Gastroesophageal sphincter (tissue), 4 donors: ENCODE data around the gene TNFRSF19. TPM values are rescaled to one million over a fixed set of nuclear protein-coding genes. Genes with fewer than 3 reads are reported as not detected.

Experiments
- ATAC-seq: fragments of 150-250 bp; one replicate; pipeline ENCODE4 v1.9.1; 2016; ENCODE audit warnings: mild to moderate bottlenecking, moderate library complexity
- H3K27ac ChIP-seq, 4 donors: fragments of 200-600 bp; sonication (generic) in 3 of 4; 1 replicate in 3 of 4; 2 replicates in 1 of 4; pipeline ENCODE4 v1.5.1; 2016 to 2019
- H3K27me3 ChIP-seq: fragments of 200-600 bp; sonication (generic); one replicate; pipeline ENCODE4 v1.5.1; 2019
- H3K36me3 ChIP-seq, 2 donors: fragments of 200-600 bp; sonication (generic); one replicate each; pipeline ENCODE4 v1.5.1; 2019; ENCODE audit warnings: control low read depth in 1 of 2
- H3K4me1 ChIP-seq, 3 donors: fragments of 200-600 bp; sonication (generic); 1 replicate in 2 of 3; 2 replicates in 1 of 3; pipeline ENCODE4 v1.5.1; 2016 to 2019; ENCODE audit warnings: control low read depth in 2 of 3
- H3K4me3 ChIP-seq, 2 donors: fragments of 200-600 bp; sonication (generic); one replicate each; pipeline ENCODE4 v1.5.1; 2019; ENCODE audit warnings: mild to moderate bottlenecking in 1 of 2, moderate library complexity in 1 of 2
- H3K9me3 ChIP-seq, 3 donors: fragments of 200-600 bp; sonication (generic); one replicate each; pipeline ENCODE4 v1.5.1; 2017 to 2019; ENCODE audit warnings: control low read depth in 2 of 3
- EP300 ChIP-seq: sonication (generic); formaldehyde crosslinking; IDR thresholded peaks from one replicate; pipeline ENCODE4 v1.6.1; 2017; ENCODE audit warnings: antibody characterized with exemption, mild to moderate bottlenecking
- POLR2A ChIP-seq, 2 donors: fragments of 450-650 bp; IDR thresholded peaks; one replicate each; pipeline ENCODE4 v1.6.1; 2017; ENCODE audit warnings: antibody characterized with exemption in 2 of 2, mild to moderate bottlenecking in 2 of 2, moderate library complexity in 1 of 2
- POLR2AphosphoS5 ChIP-seq: sonication (generic); formaldehyde crosslinking; IDR thresholded peaks from one replicate; pipeline ENCODE4 v1.6.1; 2017; ENCODE audit warnings: antibody characterized with exemption
- WGBS, 2 donors: methylation state at CpG; one replicate each; pipeline ENCODE4 v1.1.5; 2018; ENCODE audit warnings: low coverage in 1 of 2; 5-methylcytosine and 5-hydroxymethylcytosine counted together
- total RNA-seq, 4 donors: library from RNA; depleted of rRNA; stranded (reverse); fragments of >200 nt; gene quantifications; one replicate each; pipeline ENCODE4 v1.1.0, GENCODE V29; 2016
- TF ChIP-seq, protein P1 (sequence below), 4 experiments: fragments of 200-600 bp in 2 of 4; fragments of 450-650 bp in 2 of 4; sonication (generic) in 1 of 4; IDR thresholded peaks; one replicate each; pipeline ENCODE4 v1.5.1; 2017 to 2019; ENCODE audit warnings: antibody characterized with exemption in 4 of 4, mild to moderate bottlenecking in 2 of 4, moderate library complexity in 2 of 4

The TNFRSF19 gene
- total RNA-seq, 4 donors from 2014 or later = 4.1 to 14.7 (median 8.2) TPM

DNA sequence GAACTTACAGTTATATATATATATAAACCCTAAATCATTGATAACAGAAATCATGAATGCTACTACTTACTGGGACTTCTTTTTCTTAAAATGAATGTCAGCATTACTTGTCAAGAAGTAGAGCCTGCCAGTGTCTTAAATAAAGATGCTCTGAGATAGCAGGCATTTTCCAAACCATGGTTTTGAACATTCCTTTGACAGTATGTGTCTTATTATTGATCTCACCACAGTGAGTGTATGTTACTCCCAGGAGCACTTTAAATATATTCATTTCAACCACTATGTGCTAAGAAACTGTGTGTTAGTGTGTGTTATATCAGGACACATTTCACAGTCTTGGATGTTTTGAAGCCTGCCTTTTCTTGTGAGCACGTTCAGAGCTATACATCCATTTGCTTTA, 28.2 kb downstream of the TNFRSF19 start:
- Histone ChIP-seq H3K4me1 (peaks cover 0 to 7% (median 0%) of the 10 kb centered on the region in 3 donors), H3K36me3 (peaks cover 0 to 17% of the 10 kb centered on the region in 2 donors), H3K27ac (no peak overlapping the region), H3K9me3 (no peaks in the 10 kb centered on the region), H3K27me3 (no peaks in the 10 kb centered on the region), H3K4me3 (no peak overlapping the region)
- WGBS, 2 donors = 80% methylated on average over 1 of the region's 1 CpG
- TF ChIP-seq POLR2AphosphoS5 (no peak), POLR2A (IDR thresholded peaks at IDR 0.05) (no peak), EP300 (no peak)
- TF ChIP-seq, protein P1, sequence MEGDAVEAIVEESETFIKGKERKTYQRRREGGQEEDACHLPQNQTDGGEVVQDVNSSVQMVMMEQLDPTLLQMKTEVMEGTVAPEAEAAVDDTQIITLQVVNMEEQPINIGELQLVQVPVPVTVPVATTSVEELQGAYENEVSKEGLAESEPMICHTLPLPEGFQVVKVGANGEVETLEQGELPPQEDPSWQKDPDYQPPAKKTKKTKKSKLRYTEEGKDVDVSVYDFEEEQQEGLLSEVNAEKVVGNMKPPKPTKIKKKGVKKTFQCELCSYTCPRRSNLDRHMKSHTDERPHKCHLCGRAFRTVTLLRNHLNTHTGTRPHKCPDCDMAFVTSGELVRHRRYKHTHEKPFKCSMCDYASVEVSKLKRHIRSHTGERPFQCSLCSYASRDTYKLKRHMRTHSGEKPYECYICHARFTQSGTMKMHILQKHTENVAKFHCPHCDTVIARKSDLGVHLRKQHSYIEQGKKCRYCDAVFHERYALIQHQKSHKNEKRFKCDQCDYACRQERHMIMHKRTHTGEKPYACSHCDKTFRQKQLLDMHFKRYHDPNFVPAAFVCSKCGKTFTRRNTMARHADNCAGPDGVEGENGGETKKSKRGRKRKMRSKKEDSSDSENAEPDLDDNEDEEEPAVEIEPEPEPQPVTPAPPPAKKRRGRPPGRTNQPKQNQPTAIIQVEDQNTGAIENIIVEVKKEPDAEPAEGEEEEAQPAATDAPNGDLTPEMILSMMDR (IDR thresholded peaks at IDR 0.05) = no peak
- no peak for ATAC-seq

DNA sequence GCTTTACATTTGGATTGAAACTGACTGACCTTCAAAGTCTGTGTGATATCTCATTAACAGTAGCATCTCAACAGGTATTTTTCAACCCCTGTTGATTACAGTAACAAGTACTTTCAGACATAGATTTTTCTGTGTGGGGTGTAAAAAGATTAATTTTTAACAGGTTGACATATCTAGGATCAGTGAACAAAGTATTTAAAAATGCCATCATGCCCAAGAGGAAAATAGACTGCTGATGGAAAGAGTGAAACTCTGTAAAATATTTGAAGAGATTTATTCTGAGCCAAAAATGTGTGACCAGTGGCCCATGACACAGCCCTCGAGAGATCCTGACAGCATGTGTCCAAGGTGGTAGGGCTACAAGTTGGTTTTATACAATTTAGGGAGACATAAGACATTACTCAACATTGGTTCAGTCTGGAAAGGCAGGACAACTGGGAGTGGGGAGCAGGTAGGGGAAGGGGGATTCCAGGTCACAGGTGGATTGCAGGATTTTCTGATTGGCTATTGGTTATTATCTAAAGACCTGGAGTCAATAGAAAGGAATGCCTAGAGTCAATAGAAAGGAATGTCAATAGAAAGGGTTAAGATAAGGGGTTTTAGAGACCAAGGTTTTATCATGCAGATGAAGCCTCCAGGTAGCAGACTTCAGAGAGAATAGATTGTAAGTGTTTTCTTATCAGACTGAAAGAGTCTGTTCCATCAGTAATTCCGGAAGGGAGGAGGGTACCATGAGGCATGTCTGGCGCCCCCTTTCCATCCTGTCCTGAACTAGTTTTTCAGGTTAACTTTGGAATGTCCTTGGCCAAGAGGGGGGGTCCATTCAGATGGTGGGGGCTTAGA, 29.1 kb downstream of the TNFRSF19 start:
- Histone ChIP-seq H3K27ac (no peak overlapping the region), H3K4me1 (peaks cover 0 to 7% (median 0%) of the 10 kb centered on the region in 3 donors), H3K36me3 (peaks cover 0 to 10% of the 10 kb centered on the region in 2 donors), H3K4me3 (no peak overlapping the region), H3K9me3 (no peaks in the 10 kb centered on the region), H3K27me3 (no peaks in the 10 kb centered on the region)
- no peak for ATAC-seq
- no peak for TF ChIP-seq POLR2AphosphoS5
- no peak for TF ChIP-seq POLR2A (IDR thresholded peaks at IDR 0.05)
- TF ChIP-seq EP300 = no peak
- TF ChIP-seq, protein P1 (IDR thresholded peaks at IDR 0.05) = no peak
- 82 to 86% methylated on average over 3 of the region's 3 CpGs for WGBS, 2 donors

DNA sequence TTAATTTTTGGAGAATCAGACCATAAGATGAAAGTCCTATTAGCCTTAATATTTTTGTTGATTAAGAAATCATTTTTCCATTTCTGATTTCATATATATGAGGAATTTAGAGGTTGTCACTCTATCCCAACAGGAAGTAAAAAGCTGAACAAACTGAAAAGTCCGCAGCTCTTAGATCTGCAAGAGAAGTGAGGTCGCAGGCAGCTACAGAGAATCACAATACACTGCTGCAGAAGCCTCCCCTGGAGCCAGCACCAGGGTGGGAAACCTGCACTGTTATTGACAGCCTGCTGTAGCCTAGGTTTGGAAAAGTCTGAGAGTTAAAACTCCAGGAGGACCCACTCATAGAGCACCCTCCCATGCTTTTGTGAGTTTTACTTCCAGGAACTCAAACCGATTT, 29.9 kb downstream of the TNFRSF19 start:
- TF ChIP-seq POLR2A (IDR thresholded peaks at IDR 0.05) = no peak
- TF ChIP-seq EP300 = no peak
- TF ChIP-seq, protein P1 (IDR thresholded peaks at IDR 0.05) = no peak
- no peak for TF ChIP-seq POLR2AphosphoS5
- Histone ChIP-seq H3K9me3 (no peaks in the 10 kb centered on the region), H3K4me1 (peaks cover 0 to 7% (median 0%) of the 10 kb centered on the region in 3 donors), H3K4me3 (no peak overlapping the region), H3K27ac (no peak overlapping the region), H3K27me3 (no peaks in the 10 kb centered on the region), H3K36me3 (peaks cover 0 to 2% of the 10 kb centered on the region in 2 donors)
- no peak for ATAC-seq
- 79 to 83% methylated on average over 1 to 3 of the region's 3 CpGs for WGBS, 2 donors

DNA sequence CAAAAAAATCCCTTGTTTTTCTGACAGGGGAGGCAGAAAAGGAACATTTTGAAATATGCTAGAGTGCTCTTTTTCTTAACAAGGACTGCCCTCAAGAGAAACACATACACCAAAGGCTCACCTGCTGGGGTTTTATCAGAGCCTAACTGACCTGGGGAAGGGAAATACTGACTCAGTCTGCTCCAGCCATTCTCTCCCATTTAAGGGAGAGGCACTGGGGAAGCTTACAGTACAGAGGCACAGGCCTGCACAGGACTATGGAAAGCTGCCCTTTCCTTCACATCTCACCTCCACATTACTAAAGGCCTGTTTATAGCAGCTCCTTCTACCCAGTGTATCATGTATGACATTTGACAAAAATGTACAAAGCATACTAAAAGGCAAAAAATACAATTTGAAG, 30.3 kb downstream of the TNFRSF19 start:
- Histone ChIP-seq H3K9me3 (no peaks in the 10 kb centered on the region), H3K4me3 (no peak overlapping the region), H3K27me3 (no peaks in the 10 kb centered on the region), H3K36me3 (no peaks in the 10 kb centered on the region), H3K4me1 (peaks cover 0 to 7% (median 0%) of the 10 kb centered on the region in 3 donors), H3K27ac (no peak overlapping the region)
- TF ChIP-seq, protein P1 (IDR thresholded peaks at IDR 0.05) = no peak
- TF ChIP-seq EP300 (no peak), POLR2AphosphoS5 (no peak), POLR2A (IDR thresholded peaks at IDR 0.05) (no peak)
- ATAC-seq = no peak

DNA sequence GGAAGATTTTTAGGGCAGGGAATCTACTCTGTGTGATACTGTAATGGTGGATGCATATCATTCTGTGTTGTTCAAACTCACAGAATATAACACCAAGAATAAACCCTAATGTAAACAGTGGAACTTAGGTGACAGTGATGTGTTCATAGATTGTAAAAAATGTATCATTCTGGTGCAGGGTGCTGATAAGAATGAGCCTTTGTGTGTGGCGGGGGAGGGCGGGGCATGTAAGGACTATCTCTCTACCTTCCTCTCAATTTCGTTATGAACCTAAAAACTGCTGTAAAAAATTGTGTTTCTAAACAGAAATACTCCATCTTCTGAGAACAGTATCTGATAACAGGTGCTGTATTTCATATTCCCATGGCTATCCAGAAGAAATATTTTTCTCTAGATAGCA, 35.6 kb downstream of the TNFRSF19 start:
- Histone ChIP-seq H3K9me3 (no peaks in the 10 kb centered on the region), H3K4me1 (peaks cover 0 to 30% (median 12%) of the 10 kb centered on the region in 3 donors), H3K27me3 (no peaks in the 10 kb centered on the region), H3K4me3 (no peak overlapping the region), H3K36me3 (no peaks in the 10 kb centered on the region), H3K27ac (no peak overlapping the region)
- 72 to 90% methylated on average over 3 of the region's 3 CpGs for WGBS, 2 donors
- TF ChIP-seq, protein P1 (IDR thresholded peaks at IDR 0.05) = no peak
- TF ChIP-seq EP300 (no peak), POLR2AphosphoS5 (no peak), POLR2A (IDR thresholded peaks at IDR 0.05) (no peak)
- no peak for ATAC-seq
